ENCODE measurements around the gene CNEP1R1. TPM values are rescaled to one million over a fixed set of nuclear protein-coding genes. Genes with fewer than 3 reads are reported as not detected.

Gene CNEP1R1
- total RNA-seq, 1 experiment from 2014 or later, result 12.2 TPM

GRCh38 chr16:50069060-50069459, 44.0 kb downstream of the CNEP1R1 start:
- CTCF ChIA-PET, result no interaction called here
- Histone ChIP-seq H3K27me3 (ENCODE audit: insufficient read depth, low read depth) (no peaks in the 10 kb centered on the region), H3K4me3 (no peak overlapping the region), H3K27ac (no peak overlapping the region), H3K9me3 (ENCODE audit: insufficient read depth, low read depth) (no peaks in the 10 kb centered on the region), H4K20me1 (ENCODE audit: insufficient read depth) (peaks cover 30% of the 10 kb centered on the region), H3K9me2 (ENCODE audit: insufficient read depth) (no peaks in the 10 kb centered on the region), H2AFZ (no peak overlapping the region), H3K79me2 (ENCODE audit: low read depth) (peaks cover 29% of the 10 kb centered on the region), H3K36me3 (ENCODE audit: low read depth) (no peaks in the 10 kb centered on the region; the same call in 1 of the 2 replicates), H3F3A (ENCODE audit: insufficient read depth, low read depth) (0 out of 2 replicates have a peak, but pooled peaks cover 3% of the 10 kb centered on the region), H3K4me1 (replicated peaks; ENCODE audit: insufficient read depth) (peaks cover 15% of the 10 kb centered on the region; the same call in 1 of the 2 replicates), H3K4me2 (no peak overlapping the region)
- BruUV-seq (replicated peaks), result no TSS peak
- intact Hi-C loops (cut with micrococcal nuclease; ENCODE audit: unreplicated experiment), result no loop called here
- POLR2A ChIA-PET (ENCODE audit: unreplicated experiment), result no interaction called here
- no peak for DNase-seq
- TF ChIP-seq EZH2 (IDR thresholded peaks at IDR 0.05; ENCODE audit: low read depth) (no peak), CTCF (conservative IDR thresholded peaks at IDR 0.05) (no peak)

GRCh38 chr16:50071075-50071671, 46.1 kb downstream of the CNEP1R1 start:
- CTCF ChIA-PET, result no interaction called here
- no peak overlapping the region for H3K27ac ChIP-seq

GRCh38 chr16:50072730-50073129, 47.7 kb downstream of the CNEP1R1 start:
- BruUV-seq (replicated peaks), result no TSS peak
- POLR2A ChIA-PET (ENCODE audit: unreplicated experiment), result no interaction called here
- no peak for DNase-seq

More at GRCh38 chr16:50071075-50071671, 46.1 kb downstream of the CNEP1R1 start:
- H3K9me3 ChIP-seq (ENCODE audit: insufficient read depth, low read depth), result no peaks in the 10 kb centered on the region
- H3K27me3 ChIP-seq (ENCODE audit: insufficient read depth, low read depth), result no peaks in the 10 kb centered on the region
- peaks cover 29% of the 10 kb centered on the region for H3K79me2 ChIP-seq (ENCODE audit: low read depth)
- H3K4me2 ChIP-seq, result no peak overlapping the region
- BruUV-seq (replicated peaks), result no TSS peak
- no peaks in the 10 kb centered on the region for H3K9me2 ChIP-seq (ENCODE audit: insufficient read depth)
- H3F3A ChIP-seq (ENCODE audit: insufficient read depth, low read depth), result 0 out of 2 replicates have a peak, but pooled peaks cover 3% of the 10 kb centered on the region
- POLR2A ChIA-PET (ENCODE audit: unreplicated experiment), result no interaction called here
- peaks cover 15% of the 10 kb centered on the region; the same call in 1 of the 2 replicates for H3K4me1 ChIP-seq (replicated peaks; ENCODE audit: insufficient read depth)
- intact Hi-C loops (cut with micrococcal nuclease; ENCODE audit: unreplicated experiment), result no loop called here
- DNase-seq, result no peak
- H4K20me1 ChIP-seq (ENCODE audit: insufficient read depth), result peaks cover 30% of the 10 kb centered on the region
- no peak overlapping the region for H2AFZ ChIP-seq
- no peak overlapping the region for H3K4me3 ChIP-seq
- TF ChIP-seq CTCF (conservative IDR thresholded peaks at IDR 0.05), result no peak
- no peak for TF ChIP-seq EZH2 (IDR thresholded peaks at IDR 0.05; ENCODE audit: low read depth)
- no peaks in the 10 kb centered on the region; the same call in 1 of the 2 replicates for H3K36me3 ChIP-seq (ENCODE audit: low read depth)

More at GRCh38 chr16:50072730-50073129, 47.7 kb downstream of the CNEP1R1 start:
- intact Hi-C loops (cut with micrococcal nuclease; ENCODE audit: unreplicated experiment), result no loop called here
- Histone ChIP-seq H4K20me1 (ENCODE audit: insufficient read depth) (peaks cover 18% of the 10 kb centered on the region), H3K27ac (no peak overlapping the region), H3K9me3 (ENCODE audit: insufficient read depth, low read depth) (no peaks in the 10 kb centered on the region), H3K27me3 (ENCODE audit: insufficient read depth, low read depth) (no peaks in the 10 kb centered on the region), H2AFZ (no peak overlapping the region), H3K4me3 (no peak overlapping the region), H3K4me2 (no peak overlapping the region), H3K9me2 (ENCODE audit: insufficient read depth) (no peaks in the 10 kb centered on the region), H3K4me1 (replicated peaks; ENCODE audit: insufficient read depth) (0 out of 2 replicates have a peak, but pooled peaks cover 4% of the 10 kb centered on the region), H3F3A (ENCODE audit: insufficient read depth, low read depth) (0 out of 2 replicates have a peak, but pooled peaks cover 3% of the 10 kb centered on the region), H3K36me3 (ENCODE audit: low read depth) (no peaks in the 10 kb centered on the region; the same call in 1 of the 2 replicates), H3K79me2 (ENCODE audit: low read depth) (peaks cover 16% of the 10 kb centered on the region)
- TF ChIP-seq EZH2 (IDR thresholded peaks at IDR 0.05; ENCODE audit: low read depth) (no peak), CTCF (conservative IDR thresholded peaks at IDR 0.05) (no peak)
- CTCF ChIA-PET, result no interaction called here
